Astrocyte of the hippocampus (primary cell): ENCODE measurements around the gene GUCA1A.
"Not testable (repeated sequence)": the region's sequence is repeated elsewhere in the genome, so short reads cannot be mapped to it uniquely, and the experiment has no call there.

Experiments
- DNase-seq: peaks from one replicate; pipeline ENCODE4 v3.0.0; 2011; ENCODE audit warnings: low read depth, low spot score

GUCA1A gene

GRCh38 chr6:42177514-42178364 lies 4.6 kb downstream of the GUCA1A start:
- DNase-seq, result peak; percentile 32

- no peak for DNase-seq
Measured at GRCh38 chr6:42179261-42179944, 6.2 kb downstream of the GUCA1A start.

GRCh38 chr6:42179945-42180313 lies 6.8 kb downstream of the GUCA1A start:
- no peak for DNase-seq

- no peak for DNase-seq
Measured at GRCh38 chr6:42182101-42182500, 8.9 kb downstream of the GUCA1A start.

- DNase-seq, result no peak
Measured at GRCh38 chr6:42184475-42184874, 11.3 kb downstream of the GUCA1A start.

GRCh38 chr6:42185597-42185996 lies 12.4 kb downstream of the GUCA1A start:
- DNase-seq, result no peak

GRCh38 chr6:42188406-42188805 lies 15.2 kb downstream of the GUCA1A start:
- no peak for DNase-seq

GRCh38 chr6:42190554-42191183 lies 17.5 kb downstream of the GUCA1A start:
- DNase-seq, result peak; percentile 62

GRCh38 chr6:42192385-42192784 lies 19.2 kb downstream of the GUCA1A start:
- DNase-seq, result not testable (repeated sequence)

GRCh38 chr6:42193491-42193894 lies 20.3 kb downstream of the GUCA1A start:
- DNase-seq, result peak; percentile 74

- no peak for DNase-seq
Measured at GRCh38 chr6:42194056-42194455, 20.9 kb downstream of the GUCA1A start.

GRCh38 chr6:42195415-42195814 lies 22.3 kb downstream of the GUCA1A start:
- no peak for DNase-seq

GRCh38 chr6:42197555-42198362 lies 24.6 kb downstream of the GUCA1A start:
- DNase-seq, result peak; percentile 28

- DNase-seq, result peak; percentile 70
Measured at GRCh38 chr6:42199106-42199981, 26.2 kb downstream of the GUCA1A start.

GRCh38 chr6:42200035-42200434 lies 26.9 kb downstream of the GUCA1A start:
- DNase-seq, result peak; percentile 83

- no peak for DNase-seq
Measured at GRCh38 chr6:42201382-42201781, 28.2 kb downstream of the GUCA1A start.

GRCh38 chr6:42202131-42202915 lies 29.2 kb downstream of the GUCA1A start:
- not testable (repeated sequence) for DNase-seq

- DNase-seq, result no peak
Measured at GRCh38 chr6:42203183-42203582, 30.0 kb downstream of the GUCA1A start.

- DNase-seq, result no peak
Measured at GRCh38 chr6:42204768-42205282, 31.7 kb downstream of the GUCA1A start.

- not testable (repeated sequence) for DNase-seq
Measured at GRCh38 chr6:42207559-42207958, 34.4 kb downstream of the GUCA1A start.
